22Rv1 (cell line): Measurements from ENCODE around the gene MCMBP.

Experiments
- CTCF ChIP-seq: fragments of 450-650 bp; IDR thresholded peaks from 2 replicates; pipeline ENCODE4 v1.5.1; 2017; ENCODE audit warnings: mild to moderate bottlenecking
- ZFX ChIP-seq: fragments of 450-650 bp; IDR thresholded peaks from 2 replicates; pipeline ENCODE4 v1.6.1; 2017; ENCODE audit warnings: antibody characterized with exemption, borderline replicate concordance

GRCh38 chr10:119871881-119872609 is 598 bp downstream of the MCMBP start:
- TF ChIP-seq CTCF (no peak), ZFX (no peak)
